ENCODE measurements around the gene LURAP1L.

GRCh38 chr9:12855066-12855465 lies 80.2 kb downstream of the LURAP1L start:
- TF ChIP-seq CTCF (IDR thresholded peaks at IDR 0.05) (no peak), CHD4 (IDR thresholded peaks at IDR 0.05; ENCODE audit: borderline replicate concordance) (no peak), RARB (CRISPR knock-in tag; IDR thresholded peaks at IDR 0.05) (no peak)
